CD4-positive, alpha-beta T cell treated with Interleukin-2 at 100 ng/mL for 4 hours (primary cell): Measurements from ENCODE around the gene COL18A1.
"Not testable (repeated sequence)": the region's sequence is repeated elsewhere in the genome, so short reads cannot be mapped to it uniquely, and the experiment has no call there.

ENCODE experiments used
- DNase-seq: peaks from one replicate; pipeline ENCODE4 v3.0.0-alpha.2; 2020; ENCODE audit warnings: low spot score

Gene COL18A1

DNA sequence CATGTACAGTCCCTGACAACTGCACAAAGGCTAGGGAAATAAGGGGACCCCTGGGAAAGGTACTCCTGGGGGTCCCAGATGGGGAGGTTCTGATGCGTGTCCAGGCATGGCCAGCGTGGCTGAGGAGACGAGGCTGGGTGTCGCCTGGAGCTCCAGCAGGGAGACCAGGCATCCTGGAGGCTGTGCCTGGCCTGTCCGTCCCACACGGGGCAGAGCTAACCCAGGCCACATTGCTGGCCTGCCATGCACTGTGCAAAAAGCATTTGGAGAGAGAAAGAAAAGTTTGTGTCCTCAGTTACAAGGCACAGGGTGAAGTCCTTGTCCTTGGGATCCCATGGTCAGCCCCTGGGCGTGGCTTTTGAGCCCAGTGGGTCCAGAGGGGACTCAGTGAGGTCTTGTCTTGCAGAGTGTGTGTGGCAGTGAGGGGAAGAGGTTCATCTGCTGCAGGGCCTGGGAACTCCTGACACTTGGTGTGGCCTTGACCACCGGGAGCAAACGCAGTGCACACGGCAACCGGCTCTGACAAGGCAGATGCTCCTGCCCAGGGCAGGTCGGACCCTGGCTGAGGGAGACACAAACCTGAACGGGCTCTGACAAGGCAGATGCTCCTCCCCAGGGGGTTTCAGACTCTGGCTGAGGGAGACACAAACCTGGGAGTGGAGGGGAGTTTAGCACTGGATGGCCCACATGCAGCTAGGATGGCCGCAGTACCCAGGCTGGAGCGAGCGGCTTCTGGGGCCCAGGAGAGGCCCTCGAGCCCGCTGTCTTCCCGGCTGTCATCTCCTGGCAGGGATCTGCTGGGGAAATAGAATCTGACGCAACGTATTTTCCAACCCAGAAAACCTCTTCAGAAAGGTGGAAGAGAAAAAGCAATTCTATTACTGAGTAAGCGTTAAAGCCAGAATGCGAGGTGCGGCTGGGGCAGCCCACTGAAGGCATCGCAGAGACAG lies 37.3 kb upstream of the COL18A1 start:
- no peak for DNase-seq

DNA sequence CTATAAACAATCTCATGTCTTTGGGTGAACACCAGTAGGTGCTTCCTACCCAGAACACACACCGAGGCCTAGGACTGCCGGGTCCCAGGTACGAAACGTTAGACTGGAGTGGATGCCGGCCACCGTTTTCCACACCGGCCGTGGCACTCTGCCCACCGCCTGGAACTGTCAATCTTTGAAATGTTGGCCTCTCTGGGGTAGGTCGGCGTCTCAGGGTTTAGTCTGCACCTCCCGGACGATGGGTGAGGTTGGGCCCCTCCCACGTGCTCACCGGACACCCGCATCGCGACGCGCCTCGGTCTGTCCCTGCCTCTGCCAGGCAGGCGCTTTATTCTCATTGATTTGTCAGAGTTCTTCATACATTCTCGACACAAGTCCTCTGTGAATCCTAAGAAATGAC lies 35.9 kb upstream of the COL18A1 start:
- DNase-seq: not testable (repeated sequence)

DNA sequence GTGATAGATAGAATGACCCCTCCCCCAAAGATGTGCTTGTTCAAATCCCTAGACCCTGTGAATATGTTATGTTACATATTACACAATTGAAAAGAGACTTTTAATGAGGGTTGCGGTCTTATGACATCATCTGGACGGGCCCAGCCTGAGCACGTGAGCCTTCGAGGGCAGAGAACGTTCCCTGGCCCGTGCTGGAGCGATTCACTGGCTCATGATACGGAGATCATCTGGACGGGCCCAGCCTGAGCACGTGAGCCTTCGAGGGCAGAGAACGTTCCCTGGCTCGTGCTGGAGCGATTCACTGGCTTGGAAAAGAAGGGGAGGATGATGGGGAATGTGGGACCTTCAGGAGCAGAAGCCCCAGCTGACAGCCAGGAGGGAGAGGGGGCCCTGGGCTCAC lies 34.4 kb upstream of the COL18A1 start:
- no peak for DNase-seq

DNA sequence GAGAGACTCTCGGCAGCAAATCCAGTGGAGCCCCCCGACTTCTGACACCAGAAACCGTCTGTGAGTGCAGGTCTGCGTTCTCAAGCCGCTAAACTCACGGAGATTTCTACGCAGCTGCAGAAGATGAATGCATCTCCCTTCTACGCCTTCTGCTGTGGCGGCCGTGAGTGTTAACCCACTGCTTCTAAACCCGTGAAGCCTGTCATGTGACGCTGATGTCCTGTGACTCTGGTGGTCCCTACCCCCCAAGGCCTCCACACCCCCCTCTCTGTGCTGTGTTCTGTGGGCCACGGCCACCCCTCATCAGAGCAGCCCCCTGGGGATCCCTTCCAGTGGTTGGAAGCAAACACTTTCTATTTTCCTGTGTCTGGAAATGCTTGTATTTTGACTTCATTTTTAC lies 33.9 kb upstream of the COL18A1 start:
- DNase-seq: no peak

DNA sequence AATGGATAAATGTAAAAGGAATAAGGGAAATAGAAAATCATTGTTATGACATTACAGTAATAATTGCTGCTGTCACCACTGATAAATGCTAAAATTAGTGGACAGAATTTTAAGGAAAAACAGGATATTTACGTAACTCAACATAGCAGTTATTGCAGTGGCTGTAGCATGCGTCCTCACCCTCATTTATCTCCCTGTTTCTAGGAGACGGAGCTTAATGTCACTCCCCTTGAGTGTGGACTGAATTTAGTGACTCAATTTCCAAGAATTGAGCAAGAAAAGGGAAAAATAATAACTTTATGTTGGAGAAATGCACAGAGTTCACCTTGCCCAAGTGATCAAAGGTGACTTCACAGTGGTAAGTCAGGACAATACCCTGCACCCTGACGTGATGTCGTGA lies 33.3 kb upstream of the COL18A1 start:
- DNase-seq: no peak

DNA sequence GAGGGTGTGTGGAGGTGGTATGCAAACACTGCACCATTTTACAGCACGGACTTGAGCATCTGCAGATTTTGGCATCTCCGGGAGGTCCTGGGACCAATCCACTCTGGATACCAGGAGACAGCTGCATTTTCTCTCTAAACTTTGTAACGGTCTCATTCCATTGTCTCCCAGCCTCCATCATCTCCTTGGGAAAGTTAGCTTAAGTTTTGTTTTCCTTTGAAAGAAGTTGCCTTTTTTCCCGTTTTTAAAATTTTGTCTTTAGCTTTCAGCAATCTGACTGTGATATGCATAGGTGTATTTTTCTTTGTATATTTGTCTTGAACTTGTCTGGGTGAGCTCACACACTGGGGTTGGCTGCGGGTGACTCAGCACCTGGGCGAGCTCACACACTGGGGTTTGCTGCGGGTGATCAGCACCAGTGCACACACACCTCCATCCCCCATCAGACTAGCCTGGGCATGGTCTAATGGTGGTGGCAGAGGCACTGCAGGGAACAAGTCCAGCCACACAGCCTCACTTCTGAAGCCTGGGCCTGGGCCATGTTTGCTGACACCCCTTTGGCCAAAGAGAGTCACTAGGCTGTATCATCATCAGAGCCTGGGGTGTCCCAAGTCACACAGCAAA lies 32.1 kb upstream of the COL18A1 start:
- no peak for DNase-seq

DNA sequence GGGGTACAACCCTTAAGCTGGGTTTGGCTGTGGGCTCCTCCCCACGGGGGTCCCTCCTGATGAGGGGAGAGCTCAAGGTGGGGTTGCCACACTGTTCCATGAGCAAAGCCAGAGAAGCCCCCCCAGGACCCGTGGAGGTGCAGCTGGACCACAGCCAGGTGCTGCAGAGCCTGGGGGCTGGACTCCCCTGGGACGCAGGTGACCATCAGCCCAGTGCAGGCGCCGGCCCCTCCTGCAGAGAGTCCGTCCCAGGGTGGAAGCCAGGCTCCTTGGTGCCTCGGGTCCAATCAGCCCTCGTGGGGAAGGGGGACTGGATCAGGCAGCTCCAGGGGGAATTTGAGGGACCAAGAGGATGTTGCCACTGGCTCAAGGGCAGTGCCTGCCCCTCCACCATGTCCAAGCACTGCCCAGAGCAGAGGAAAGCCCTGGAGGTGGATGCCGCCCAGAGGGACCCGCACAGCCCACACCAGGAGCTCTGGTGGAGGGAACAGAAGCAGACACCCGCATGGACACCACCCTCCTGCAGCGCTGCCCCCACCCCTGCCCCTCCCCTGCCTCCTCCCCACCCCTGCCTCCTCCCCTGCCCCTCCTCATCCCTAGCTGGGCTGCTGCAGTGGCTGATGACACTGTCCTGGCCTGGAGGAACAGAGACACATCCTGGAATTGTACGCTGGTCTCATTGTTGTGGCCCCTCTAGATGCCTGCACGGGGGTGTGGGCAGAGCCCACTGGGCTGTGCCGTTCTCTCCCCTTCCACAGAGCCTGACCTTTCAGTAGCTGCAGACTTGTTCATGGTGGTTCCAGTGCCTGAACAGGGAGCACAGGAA lies 30.8 kb upstream of the COL18A1 start:
- no peak for DNase-seq

DNA sequence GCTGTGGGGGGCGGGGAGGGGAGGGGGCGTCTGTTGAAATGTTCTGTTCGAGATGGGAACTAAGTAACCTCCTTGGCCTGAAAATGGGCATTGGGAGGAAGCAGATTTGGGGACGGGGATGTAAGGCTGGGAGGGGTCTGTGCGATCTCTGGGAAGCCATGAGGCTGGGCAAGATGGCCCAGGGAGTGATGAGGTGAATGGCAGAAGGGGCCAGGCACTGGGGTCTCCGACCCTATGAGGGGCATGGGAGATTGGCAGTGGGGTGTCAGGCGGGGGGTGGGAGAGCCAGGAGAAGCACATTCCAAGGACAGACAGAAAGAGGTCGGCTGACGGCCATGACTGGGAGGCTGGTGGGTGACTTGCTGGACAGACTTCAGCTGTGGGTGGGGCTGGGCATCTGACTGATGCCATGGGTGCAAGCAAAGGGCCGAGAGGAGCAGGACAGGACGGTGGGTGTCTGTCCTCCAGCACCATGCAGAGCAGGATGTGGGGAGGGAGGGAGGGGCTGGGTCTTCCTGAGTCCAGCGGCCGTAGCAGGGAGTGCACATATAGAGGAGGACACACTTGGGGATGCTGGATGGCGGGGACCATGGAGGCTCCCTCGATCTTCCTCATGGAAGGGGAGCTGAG lies 30.0 kb upstream of the COL18A1 start:
- DNase-seq: no peak

DNA sequence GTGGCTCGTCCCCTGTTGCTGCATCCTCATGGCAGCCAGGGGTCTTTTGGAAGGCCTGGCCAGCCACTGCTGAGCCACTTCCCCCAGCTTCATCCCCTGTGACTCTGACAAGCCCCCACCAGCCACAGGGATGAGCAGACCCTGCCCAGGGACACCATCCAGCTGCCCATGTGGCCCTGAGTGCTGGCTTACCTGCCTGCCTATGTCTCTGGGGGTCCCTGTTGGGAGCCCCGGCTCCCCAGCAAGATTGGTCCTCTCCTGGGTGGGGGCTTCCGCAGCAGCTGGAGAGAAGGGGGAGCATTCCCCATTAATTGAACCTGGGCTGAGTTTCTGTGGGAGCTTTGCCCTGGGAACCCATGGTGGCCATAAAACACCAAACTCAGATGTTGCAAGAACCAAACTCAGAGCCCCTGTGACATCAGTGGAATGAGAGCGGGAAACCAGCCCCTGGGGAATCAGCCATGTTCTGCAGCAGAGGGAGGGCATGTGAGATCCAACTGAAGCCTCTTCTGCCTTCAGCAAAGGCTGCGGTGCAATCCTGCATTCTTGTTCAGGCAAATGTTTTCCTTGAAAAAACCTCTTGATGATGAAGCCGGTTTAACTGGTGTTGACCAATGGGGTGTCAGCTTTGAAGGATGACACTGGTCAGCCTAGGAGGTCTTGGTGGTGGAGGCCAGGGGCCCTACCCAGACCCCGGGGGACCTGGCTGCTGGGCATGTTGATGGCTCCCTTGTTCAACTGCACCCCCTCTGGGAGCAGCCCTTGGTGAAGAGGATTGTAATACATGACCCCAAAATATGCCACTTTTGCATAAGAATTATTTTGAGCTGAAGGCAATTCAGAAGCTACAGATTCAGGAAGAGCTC lies 28.3 kb upstream of the COL18A1 start:
- no peak for DNase-seq

DNA sequence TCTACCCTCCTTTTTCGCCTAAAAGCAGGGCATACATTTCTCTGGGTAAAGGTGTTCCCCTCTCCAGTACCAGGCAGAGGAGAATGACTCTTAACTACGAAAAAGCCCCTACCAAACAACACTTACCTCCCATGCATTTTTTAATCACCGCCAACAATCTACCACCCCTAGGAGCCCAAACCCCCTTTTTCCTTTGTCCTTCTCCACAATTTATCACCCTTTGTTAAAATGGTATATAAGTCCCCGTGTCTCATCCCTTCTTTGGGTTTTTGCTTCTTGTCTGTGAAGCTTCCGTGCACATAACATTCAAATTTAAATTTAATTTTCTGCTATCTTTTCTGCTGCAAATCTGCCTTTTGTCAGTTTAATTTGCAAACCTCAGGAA lies 27.6 kb upstream of the COL18A1 start:
- no peak for DNase-seq

DNA sequence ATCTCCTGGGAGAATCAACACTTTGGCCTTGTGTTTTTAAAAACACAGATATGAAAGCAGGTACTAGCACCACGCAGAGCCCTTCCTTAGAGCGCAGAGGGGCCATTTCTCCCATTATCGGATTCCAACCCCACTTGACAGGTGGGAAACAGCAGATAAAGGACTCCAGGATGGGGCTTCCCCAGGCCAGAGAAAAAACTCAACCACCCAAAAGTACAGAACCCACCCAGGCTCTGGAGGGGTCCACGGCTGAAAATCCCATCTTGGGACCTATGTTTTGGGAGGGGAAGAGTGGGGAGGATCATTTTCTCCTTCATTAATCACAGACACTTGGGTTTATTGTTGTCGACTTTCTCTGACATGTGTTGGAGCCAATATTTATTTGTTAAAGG lies 27.1 kb upstream of the COL18A1 start:
- no peak for DNase-seq

DNA sequence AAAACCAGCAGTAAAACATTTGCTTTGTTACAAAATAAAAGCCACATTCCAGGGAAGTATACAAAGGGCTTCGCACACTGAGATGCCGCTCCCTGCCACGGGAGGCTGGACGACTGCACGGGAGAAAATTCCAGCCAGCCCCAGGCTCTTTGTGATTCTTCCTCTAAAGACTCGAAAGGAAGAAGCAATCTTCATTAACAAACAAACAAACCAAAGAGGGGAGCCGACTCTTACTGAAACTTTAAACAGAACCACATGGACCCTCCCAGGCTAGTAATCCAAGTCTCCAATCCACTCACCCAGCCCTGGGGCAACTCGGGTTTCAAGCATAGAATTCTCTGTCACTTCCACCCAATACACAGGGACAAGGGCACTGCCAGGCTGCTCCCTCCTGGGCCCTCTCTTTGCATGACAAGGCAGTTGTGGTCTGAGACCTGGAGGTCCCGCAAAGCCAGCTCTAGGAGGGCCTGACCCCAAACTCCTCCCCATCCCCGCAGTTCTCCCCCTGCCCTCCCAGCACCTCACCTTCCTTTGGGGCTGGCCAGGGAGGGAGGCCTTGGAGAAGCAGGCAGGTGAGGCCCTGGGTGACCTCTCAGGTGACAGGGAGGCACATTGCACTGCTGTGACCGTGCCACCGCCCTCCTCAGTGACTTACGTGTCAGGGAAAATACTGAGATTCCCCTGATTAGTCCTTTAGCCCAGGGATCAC lies 26.6 kb upstream of the COL18A1 start:
- DNase-seq: no peak

DNA sequence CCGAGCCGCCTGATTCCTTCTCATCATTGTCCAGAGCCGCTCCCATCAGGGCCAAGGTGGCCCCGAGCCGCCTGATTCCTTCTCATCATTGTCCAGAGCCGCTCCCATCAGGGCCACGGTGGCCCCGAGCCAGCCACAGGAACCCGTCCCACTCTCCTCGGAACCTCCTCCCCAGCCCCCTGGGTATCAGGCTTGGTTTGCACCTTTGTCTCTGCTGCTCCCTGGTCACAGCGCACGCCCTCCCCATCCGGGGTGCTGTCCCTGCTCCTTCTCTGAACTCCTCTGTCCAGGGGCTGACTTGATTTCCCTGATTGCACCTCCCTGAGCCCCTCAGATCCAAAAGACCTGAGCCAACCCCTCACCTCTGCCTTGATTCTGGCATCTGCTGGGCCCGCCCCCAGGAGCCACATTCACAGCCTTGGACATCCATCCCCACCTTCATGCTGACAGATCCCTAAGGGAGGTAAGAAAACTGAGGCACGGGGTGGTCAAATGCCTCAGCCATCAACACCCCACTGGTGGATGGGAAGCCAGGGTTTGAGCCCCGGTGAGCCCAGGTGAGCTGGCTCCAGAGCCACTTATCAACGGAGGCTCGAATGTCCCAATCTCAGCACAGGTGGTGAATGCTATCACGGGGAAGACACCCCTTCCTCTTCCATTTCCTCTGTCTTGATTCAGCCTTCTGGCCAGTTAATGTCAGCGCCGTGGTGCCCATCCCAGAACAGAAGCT lies 25.6 kb upstream of the COL18A1 start:
- DNase-seq: no peak

DNA sequence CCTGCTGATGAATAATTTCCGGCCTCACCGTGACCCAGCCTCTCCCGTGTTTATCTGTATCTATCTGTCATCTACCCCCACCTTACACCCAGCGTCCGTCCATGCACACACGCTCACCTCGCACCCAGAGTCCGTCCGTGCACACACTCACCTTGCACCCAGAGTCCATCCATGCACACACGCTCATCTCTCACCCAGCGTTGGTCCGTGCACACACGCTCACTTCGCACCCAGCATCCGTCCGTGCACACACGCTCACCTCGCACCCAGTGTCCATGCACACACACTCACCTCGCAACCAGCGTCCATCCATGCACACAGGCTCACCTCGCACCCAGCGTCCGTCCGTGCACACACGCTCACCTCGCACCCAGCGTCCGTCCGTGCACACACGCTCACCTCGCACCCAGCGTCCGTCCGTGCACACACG lies 25.0 kb upstream of the COL18A1 start:
- no peak for DNase-seq

DNA sequence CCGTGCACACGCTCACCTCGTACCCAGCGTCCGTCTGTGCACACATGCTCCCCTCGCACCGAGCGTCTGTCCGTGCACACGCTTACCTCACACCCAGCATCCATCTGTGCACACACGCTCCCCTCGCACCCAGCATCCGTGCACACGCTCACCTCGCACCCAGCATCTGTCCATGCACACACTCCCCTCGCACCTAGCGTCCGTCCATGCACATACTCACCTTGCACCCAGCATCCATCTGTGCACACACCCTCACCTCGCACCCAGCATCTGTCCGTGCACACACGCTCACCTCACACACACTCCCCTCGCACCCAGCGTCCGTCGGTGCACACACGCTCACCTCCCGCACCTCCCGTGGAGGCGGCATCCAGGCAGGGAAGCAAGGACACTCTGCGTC lies 24.4 kb upstream of the COL18A1 start:
- no peak for DNase-seq

DNA sequence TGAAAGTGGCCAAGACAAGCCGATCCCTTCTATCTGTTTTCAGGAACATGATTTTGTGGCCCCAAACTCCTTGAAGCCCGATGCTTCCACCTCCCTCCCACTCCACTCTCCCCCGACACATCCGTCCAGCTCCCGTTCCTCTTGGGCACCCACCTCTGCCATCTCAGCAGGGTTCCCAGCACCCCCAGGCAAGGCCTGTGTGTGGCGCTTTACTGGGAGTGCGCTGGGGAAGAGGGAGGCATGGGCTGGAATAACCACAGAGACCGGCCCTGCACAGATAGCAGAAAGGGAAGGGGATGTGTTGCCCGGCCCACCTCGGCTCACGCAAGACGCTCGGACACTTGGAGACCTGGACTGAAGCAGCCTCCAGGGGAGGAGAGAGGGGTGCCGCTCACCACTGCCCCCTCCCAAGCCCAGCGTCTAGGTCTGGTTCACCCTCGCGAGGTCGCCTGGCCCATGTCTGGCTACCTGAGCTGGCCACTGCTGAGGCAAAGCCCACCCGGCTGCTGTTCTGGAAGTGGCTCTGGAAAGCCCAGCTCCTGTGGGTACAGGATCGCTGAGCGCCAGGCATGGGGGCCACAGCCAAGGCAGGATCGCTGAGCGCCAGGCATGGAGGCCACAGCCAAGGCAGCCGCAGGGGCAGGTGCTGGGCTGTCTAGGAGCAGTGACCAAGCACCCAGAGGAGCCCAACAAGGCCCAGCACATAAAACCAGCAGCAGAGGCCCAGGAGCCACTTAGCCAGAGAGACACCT lies 23.8 kb upstream of the COL18A1 start:
- no peak for DNase-seq

DNA sequence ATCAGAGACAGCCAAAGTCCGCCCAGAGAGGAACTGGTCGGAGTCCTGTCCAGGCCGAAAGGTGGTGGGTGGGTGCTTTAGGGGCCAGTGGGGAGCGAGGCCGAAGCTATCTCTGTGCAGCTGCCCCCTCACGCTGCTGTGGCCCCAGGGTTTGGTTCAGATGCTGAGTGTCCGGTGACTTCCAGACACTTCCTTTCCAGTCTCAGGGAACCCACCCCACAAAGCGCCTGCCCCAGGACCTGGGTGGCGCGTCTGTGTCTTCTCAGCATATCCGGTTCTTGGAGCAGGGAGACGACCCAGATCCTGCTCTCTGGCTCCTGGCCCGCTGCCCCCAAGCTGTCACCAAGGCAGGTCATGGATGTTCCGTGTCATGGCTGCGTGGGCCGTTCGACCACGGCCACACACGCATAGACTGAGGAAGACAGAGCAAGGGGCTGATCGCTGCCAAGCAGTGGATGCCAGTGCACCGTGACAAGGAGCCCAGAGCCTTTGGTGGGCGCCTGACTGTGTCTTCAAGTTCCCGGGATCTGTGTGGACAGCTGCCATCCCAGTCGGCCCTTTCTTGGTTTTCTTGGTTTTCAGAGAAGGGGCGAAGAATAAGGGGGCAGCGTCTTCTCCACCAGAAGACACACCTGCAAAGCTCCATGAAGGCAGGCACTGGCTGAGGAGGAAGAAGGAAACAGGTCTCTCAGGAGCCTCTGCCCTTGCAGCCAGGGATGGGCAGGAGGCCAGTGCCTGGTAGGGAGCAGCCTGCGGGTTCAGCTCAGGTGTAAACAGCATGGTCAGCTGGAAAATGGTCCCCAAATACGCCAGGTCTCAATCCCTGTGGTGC lies 22.9 kb upstream of the COL18A1 start:
- DNase-seq: no peak

DNA sequence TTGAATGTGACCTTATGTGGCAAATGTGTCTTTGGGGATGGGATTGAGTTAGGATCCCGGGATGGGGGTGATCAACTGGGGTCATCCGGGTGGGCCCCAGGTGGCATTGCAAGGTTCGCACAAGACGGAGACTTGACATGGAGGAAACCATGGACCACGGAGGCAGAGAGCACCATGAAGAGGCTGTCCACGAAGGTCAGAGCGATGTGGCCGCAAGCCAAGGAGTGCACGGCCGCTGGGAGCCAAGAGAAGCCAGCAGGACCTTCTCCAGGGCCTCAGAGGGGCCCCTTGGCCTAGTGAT lies 22.3 kb upstream of the COL18A1 start:
- no peak for DNase-seq
